HL-60/S4 (cell line): Measurements from ENCODE around the gene FAM177A1.
"Not testable (repeated sequence)": the region's sequence is repeated elsewhere in the genome, so short reads cannot be mapped to it uniquely, and the experiment has no call there.

Experiments used
- in situ Hi-C: fragments of 300-500 bp; cut with MboI; formaldehyde crosslinking; loops from 2 replicates; pipeline ENCODE4 v1.14.3; 2022; ENCODE audit warnings: low sequenced_read_pairs

FAM177A1 gene

GRCh38 chr14:35061113-35061791 is 15.2 kb downstream of the FAM177A1 start:
- in situ Hi-C loops = not testable (repeated sequence)

GRCh38 chr14:35065731-35066130 is 19.7 kb downstream of the FAM177A1 start:
- in situ Hi-C loops = not testable (repeated sequence)

GRCh38 chr14:35068238-35069012 is 22.4 kb downstream of the FAM177A1 start:
- in situ Hi-C loops = no loop called here

GRCh38 chr14:35072226-35072625 is 26.2 kb downstream of the FAM177A1 start:
- in situ Hi-C loops = no loop called here

- in situ Hi-C loops = no loop called here
Measured at GRCh38 chr14:35073486-35073885, 27.4 kb downstream of the FAM177A1 start.

- in situ Hi-C loops = no loop called here
Measured at GRCh38 chr14:35078082-35078481, 32.0 kb downstream of the FAM177A1 start.

GRCh38 chr14:35079742-35080141 is 33.7 kb downstream of the FAM177A1 start:
- in situ Hi-C loops = no loop called here

- in situ Hi-C loops = no loop called here
Measured at GRCh38 chr14:35083530-35084150, 37.6 kb downstream of the FAM177A1 start.

- in situ Hi-C loops = no loop called here
Measured at GRCh38 chr14:35085441-35085840, 39.4 kb downstream of the FAM177A1 start.

- in situ Hi-C loops = no loop called here
Measured at GRCh38 chr14:35088514-35088913, 42.4 kb downstream of the FAM177A1 start.

- in situ Hi-C loops = not testable (repeated sequence)
Measured at GRCh38 chr14:35094645-35095044, 48.6 kb downstream of the FAM177A1 start.

- in situ Hi-C loops = no loop called here
Measured at GRCh38 chr14:35107866-35108265, 61.8 kb downstream of the FAM177A1 start.

- in situ Hi-C loops = no loop called here
Measured at GRCh38 chr14:35112641-35113040, 66.6 kb downstream of the FAM177A1 start.

- in situ Hi-C loops = no loop called here
Measured at GRCh38 chr14:35113308-35113950, 67.4 kb downstream of the FAM177A1 start.

GRCh38 chr14:35114036-35114435 is 68.0 kb downstream of the FAM177A1 start:
- in situ Hi-C loops = no loop called here

GRCh38 chr14:35116242-35116641 is 70.2 kb downstream of the FAM177A1 start:
- in situ Hi-C loops = no loop called here

- in situ Hi-C loops = no loop called here
Measured at GRCh38 chr14:35117112-35117511, 71.0 kb downstream of the FAM177A1 start.

GRCh38 chr14:35121026-35121886 is 75.2 kb downstream of the FAM177A1 start:
- in situ Hi-C loops = no loop called here

- in situ Hi-C loops = no loop called here
Measured at GRCh38 chr14:35121887-35122695, 76.0 kb downstream of the FAM177A1 start, which contains the start of the genes PPP2R3C and PRORP. Gene PPP2R3C, minus strand, starts transcription at chr14:35121990. Its CDS starts 31 bp downstream, at chr14:35121959. Gene PRORP, plus strand, starts transcription at chr14:35122552. Its CDS starts 694 bp downstream, at chr14:35123246.
